Measurements from ENCODE around the gene EZH2.

The EZH2 gene

GRCh38 chr7:148901178-148901577 is 17.1 kb upstream of the EZH2 start:
- no peak for DNase-seq (ENCODE audit: low read depth, low spot score)

- DNase-seq (ENCODE audit: low read depth, low spot score): no peak
Measured at GRCh38 chr7:148898845-148899484, 14.9 kb upstream of the EZH2 start.

GRCh38 chr7:148894591-148894990 is 10.5 kb upstream of the EZH2 start:
- no peak for DNase-seq (ENCODE audit: low read depth, low spot score)

GRCh38 chr7:148893071-148893470 is 9.0 kb upstream of the EZH2 start:
- DNase-seq (ENCODE audit: low read depth, low spot score): no peak

GRCh38 chr7:148888300-148888699 is 4.2 kb upstream of the EZH2 start:
- no peak for DNase-seq (ENCODE audit: low read depth, low spot score)

- DNase-seq (ENCODE audit: low read depth, low spot score): no peak
Measured at GRCh38 chr7:148886844-148887243, 2.8 kb upstream of the EZH2 start.

- peak; percentile 98 for DNase-seq (ENCODE audit: low read depth, low spot score)
Measured at GRCh38 chr7:148884299-148885022, 370 bp upstream of the EZH2 start.

GRCh38 chr7:148883266-148884048 is 634 bp downstream of the EZH2 start:
- peak; percentile 46 for DNase-seq (ENCODE audit: low read depth, low spot score)

- no peak for DNase-seq (ENCODE audit: low read depth, low spot score)
Measured at GRCh38 chr7:148882841-148883265, 1.2 kb downstream of the EZH2 start.

GRCh38 chr7:148882192-148882591 is 1.9 kb downstream of the EZH2 start:
- no peak for DNase-seq (ENCODE audit: low read depth, low spot score)

- DNase-seq (ENCODE audit: low read depth, low spot score): no peak
Measured at GRCh38 chr7:148878317-148878716, 5.8 kb downstream of the EZH2 start.

- no peak for DNase-seq (ENCODE audit: low read depth, low spot score)
Measured at GRCh38 chr7:148877517-148877916, 6.6 kb downstream of the EZH2 start.

GRCh38 chr7:148872188-148872587 is 11.9 kb downstream of the EZH2 start:
- no peak for DNase-seq (ENCODE audit: low read depth, low spot score)

- no peak for DNase-seq (ENCODE audit: low read depth, low spot score)
Measured at GRCh38 chr7:148871551-148871950, 12.5 kb downstream of the EZH2 start.

- DNase-seq (ENCODE audit: low read depth, low spot score): no peak
Measured at GRCh38 chr7:148871030-148871429, 13.1 kb downstream of the EZH2 start.

GRCh38 chr7:148868378-148868674 is 15.8 kb downstream of the EZH2 start:
- no peak for DNase-seq (ENCODE audit: low read depth, low spot score)

GRCh38 chr7:148867596-148868377 is 16.3 kb downstream of the EZH2 start:
- no peak for DNase-seq (ENCODE audit: low read depth, low spot score)

GRCh38 chr7:148866362-148866761 is 17.7 kb downstream of the EZH2 start:
- DNase-seq (ENCODE audit: low read depth, low spot score): no peak

GRCh38 chr7:148865283-148865682 is 18.8 kb downstream of the EZH2 start:
- no peak for DNase-seq (ENCODE audit: low read depth, low spot score)

GRCh38 chr7:148863324-148863723 is 20.8 kb downstream of the EZH2 start:
- no peak for DNase-seq (ENCODE audit: low read depth, low spot score)

- DNase-seq (ENCODE audit: low read depth, low spot score): no peak
Measured at GRCh38 chr7:148862481-148862880, 21.6 kb downstream of the EZH2 start.

- no peak for DNase-seq (ENCODE audit: low read depth, low spot score)
Measured at GRCh38 chr7:148858489-148858888, 25.6 kb downstream of the EZH2 start.
